KMS-11 (cell line): ENCODE data around the gene NTF3.

Experiments
- H2AFZ ChIP-seq: fragments of 200-600 bp; sonication (generic); 2 replicates; pipeline ENCODE4 v1.6.1; 2016; ENCODE audit warnings: antibody characterized with exemption, mixed run types, low read depth
- H3K27ac ChIP-seq: fragments of 200-600 bp; sonication (generic); 2 replicates; pipeline ENCODE4 v1.6.1; 2016; ENCODE audit warnings: mild to moderate bottlenecking, mixed run types
- H3K27me3 ChIP-seq: fragments of 200-600 bp; sonication (generic); 2 replicates; pipeline ENCODE4 v1.6.1; 2017; ENCODE audit warnings: mild to moderate bottlenecking, low read depth, mixed run types, moderate library complexity; ENCODE audit not compliant: insufficient read depth
- H3K36me3 ChIP-seq: fragments of 200-600 bp; sonication (generic); 2 replicates; pipeline ENCODE4 v1.6.1; 2017; ENCODE audit warnings: mild to moderate bottlenecking, mixed run types; ENCODE audit not compliant: insufficient read depth
- H3K4me1 ChIP-seq: fragments of 200-600 bp; sonication (generic); 2 replicates; pipeline ENCODE4 v1.6.1; 2016; ENCODE audit warnings: mild to moderate bottlenecking, low read depth, mixed run types; ENCODE audit not compliant: poor library complexity, severe bottlenecking
- H3K4me2 ChIP-seq: fragments of 200-600 bp; sonication (generic); 2 replicates; pipeline ENCODE4 v1.7.0; 2016; ENCODE audit warnings: mild to moderate bottlenecking, mixed run types
- H3K4me3 ChIP-seq: fragments of 200-600 bp; sonication (generic); IDR thresholded peaks from 2 replicates; pipeline ENCODE4 v1.6.1; 2017; ENCODE audit warnings: low read depth, low read length, mixed read lengths; ENCODE audit not compliant: insufficient read depth
- H3K79me2 ChIP-seq: fragments of 200-600 bp; sonication (generic); 2 replicates; pipeline ENCODE4 v1.6.1; 2016; ENCODE audit warnings: low read depth, mixed run types; ENCODE audit not compliant: insufficient read depth
- H3K9ac ChIP-seq: fragments of 200-600 bp; sonication (generic); 2 replicates; pipeline ENCODE4 v1.6.1; 2016; ENCODE audit warnings: mild to moderate bottlenecking, mixed run types
- H4K20me1 ChIP-seq: fragments of 200-600 bp; sonication (generic); 2 replicates; pipeline ENCODE4 v1.6.1; 2016; ENCODE audit warnings: mild to moderate bottlenecking, mixed run types; ENCODE audit not compliant: insufficient read depth
- CTCF ChIP-seq: fragments of 200-600 bp; sonication (generic); conservative IDR thresholded peaks from 2 replicates; pipeline ENCODE4 v1.6.1; 2017; ENCODE audit warnings: low read depth, mild to moderate bottlenecking, antibody characterized with exemption, low read length, moderate library complexity, mixed read lengths

The NTF3 gene

DNA sequence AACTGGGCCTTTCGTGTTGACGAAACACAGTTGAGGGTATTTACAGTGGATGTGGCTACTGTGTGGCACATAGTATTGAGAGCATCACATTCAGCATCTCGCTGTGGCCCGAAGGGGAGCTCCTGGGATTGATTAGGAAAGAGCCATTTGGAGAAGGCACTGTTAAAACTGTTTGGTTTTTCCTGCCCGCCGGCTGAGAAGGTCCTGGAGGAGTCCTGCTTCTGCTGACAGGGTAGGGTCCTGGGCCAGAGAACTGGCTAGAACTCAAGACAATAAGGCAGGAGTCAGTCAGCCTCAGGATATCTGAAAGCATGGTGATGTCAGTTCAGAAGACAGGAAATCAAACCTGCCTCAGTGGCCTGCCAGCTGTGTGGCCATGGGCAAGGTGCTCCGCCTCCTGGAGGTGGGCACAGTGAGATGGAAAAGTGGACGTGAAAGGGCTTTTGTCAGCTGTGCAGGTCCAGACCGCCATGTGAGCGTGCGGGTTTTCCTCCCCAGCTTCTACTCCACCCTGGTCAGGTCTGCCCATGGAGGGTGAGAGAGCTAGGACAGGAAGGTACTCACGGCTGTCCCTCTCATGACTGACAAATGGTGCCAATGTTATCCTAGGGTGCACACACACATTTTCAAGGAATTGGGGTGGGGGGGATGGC, 92.3 kb downstream of the NTF3 start:
- no peaks in the 10 kb centered on the region for H3K36me3 ChIP-seq
- H2AFZ ChIP-seq = no peak overlapping the region
- no peak for TF ChIP-seq CTCF
- no peak overlapping the region for H3K4me2 ChIP-seq
- no peaks in the 10 kb centered on the region for H3K27me3 ChIP-seq
- no peaks in the 10 kb centered on the region for H4K20me1 ChIP-seq
- H3K4me3 ChIP-seq = no peak overlapping the region
- no peak overlapping the region for H3K27ac ChIP-seq
- H3K4me1 ChIP-seq = no peaks in the 10 kb centered on the region
- no peak overlapping the region for H3K9ac ChIP-seq
- no peaks in the 10 kb centered on the region for H3K79me2 ChIP-seq

- Histone ChIP-seq H3K9ac (no peak overlapping the region), H3K4me2 (no peak overlapping the region), H3K79me2 (no peaks in the 10 kb centered on the region), H3K27me3 (no peaks in the 10 kb centered on the region), H3K4me1 (no peaks in the 10 kb centered on the region), H3K4me3 (no peak overlapping the region), H4K20me1 (no peaks in the 10 kb centered on the region), H3K27ac (no peak overlapping the region), H2AFZ (no peak overlapping the region), H3K36me3 (no peaks in the 10 kb centered on the region)
- no peak for TF ChIP-seq CTCF
These were observed 93.0 kb downstream of the NTF3 start for GRCh38 chr12:5524769-5525436.

- Histone ChIP-seq H3K36me3 (no peaks in the 10 kb centered on the region), H3K4me2 (no peak overlapping the region), H4K20me1 (no peaks in the 10 kb centered on the region), H3K9ac (no peak overlapping the region), H3K27me3 (no peaks in the 10 kb centered on the region), H3K4me3 (no peak overlapping the region), H3K4me1 (no peaks in the 10 kb centered on the region), H2AFZ (no peak overlapping the region), H3K79me2 (no peaks in the 10 kb centered on the region), H3K27ac (no peak overlapping the region)
- no peak for TF ChIP-seq CTCF
These were observed 94.0 kb downstream of the NTF3 start for GRCh38 chr12:5525783-5526367.

DNA sequence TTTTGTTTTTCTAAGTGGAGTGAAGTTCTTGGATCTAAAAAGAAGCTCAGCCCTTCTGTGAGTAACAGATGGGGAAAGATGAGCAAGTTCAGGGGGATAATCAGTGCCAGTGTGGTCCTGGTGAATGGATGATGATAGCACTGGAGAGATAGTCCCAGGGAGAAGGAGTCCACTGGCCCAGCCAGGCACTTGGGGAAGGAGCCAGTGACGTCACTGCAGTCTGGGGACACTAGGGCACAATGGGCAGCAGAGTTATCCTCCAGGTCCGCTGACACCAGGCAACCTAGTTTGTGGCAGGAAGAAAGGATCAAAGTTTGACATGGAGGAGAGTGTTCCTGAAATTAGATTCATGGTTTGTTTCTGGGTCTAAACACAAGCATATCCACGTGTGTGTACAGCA, 101.5 kb downstream of the NTF3 start:
- no peaks in the 10 kb centered on the region for H3K4me1 ChIP-seq
- TF ChIP-seq CTCF = no peak
- no peak overlapping the region for H2AFZ ChIP-seq
- no peak overlapping the region for H3K9ac ChIP-seq
- no peak overlapping the region for H3K4me3 ChIP-seq
- no peak overlapping the region for H3K27ac ChIP-seq
- no peak overlapping the region for H3K4me2 ChIP-seq
- H3K27me3 ChIP-seq = no peaks in the 10 kb centered on the region
- H3K36me3 ChIP-seq = no peaks in the 10 kb centered on the region
- H3K79me2 ChIP-seq = no peaks in the 10 kb centered on the region
- H4K20me1 ChIP-seq = no peaks in the 10 kb centered on the region
